ENCODE data around the gene LAT. TPM values are rescaled to one million over a fixed set of nuclear protein-coding genes. Genes with fewer than 3 reads are reported as not detected.

Gene LAT
- total RNA-seq, 1 experiment from 2014 or later, result 3.7 TPM

DNA sequence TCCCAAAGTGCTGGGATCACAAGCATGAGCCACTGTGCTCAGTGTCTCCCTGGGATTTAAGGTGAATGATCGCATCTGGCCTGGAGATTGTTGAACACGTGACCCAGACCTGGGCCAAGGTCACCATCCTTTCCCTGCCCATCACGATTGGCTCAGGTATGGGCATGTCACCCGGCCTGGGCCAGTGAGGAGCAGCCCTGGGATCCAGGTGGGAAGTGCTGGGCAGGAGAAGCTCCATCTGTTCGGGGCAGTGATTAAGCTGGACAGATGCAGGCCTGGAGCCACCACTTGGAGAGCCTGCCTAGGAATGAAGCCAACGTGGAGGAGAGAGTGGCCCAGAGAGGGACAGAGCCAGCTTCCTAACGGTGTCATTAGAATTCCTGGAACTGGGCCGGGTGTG lies 6.8 kb downstream of the LAT start:
- Histone ChIP-seq H3K27ac (ENCODE audit: low read length) (no peak overlapping the region), H3K27me3 (ENCODE audit: control insufficient read depth, insufficient read depth, low read length) (no peaks in the 10 kb centered on the region), H3K4me3 (ENCODE audit: low read depth in 2 of 2, low read length in 2 of 2) (no peak overlapping the region), H3K36me3 (ENCODE audit: control insufficient read depth, insufficient read depth, low read length) (no peaks in the 10 kb centered on the region), H3K4me1 (ENCODE audit: control insufficient read depth, insufficient read depth, low read length) (no peaks in the 10 kb centered on the region), H3K9me3 (ENCODE audit: control insufficient read depth, insufficient read depth, low read depth, low read length) (no peaks in the 10 kb centered on the region)
- in situ Hi-C loops (cut with HindIII; ENCODE audit: low pct_unique_long_range_greater_than_20kb, low sequenced_read_pairs) (no loop called here), intact Hi-C loops (cut with micrococcal nuclease; ENCODE audit: unreplicated experiment) (no loop called here)
- ATAC-seq (no peak; the same call in 1 of the 2 replicates), DNase-seq (ENCODE audit: low read depth, low spot score) (no peak)
- TF ChIP-seq SIN3A (IDR thresholded peaks at IDR 0.05; ENCODE audit: borderline replicate concordance, insufficient read depth, low read depth, low read length) (no peak), TCF7L2 (IDR thresholded peaks at IDR 0.05; ENCODE audit: low read depth, low read length) (no peak), POLR2AphosphoS5 (IDR thresholded peaks at IDR 0.05; ENCODE audit: low read depth, low read length) (no peak)
- TF ChIP-seq, protein P1, sequence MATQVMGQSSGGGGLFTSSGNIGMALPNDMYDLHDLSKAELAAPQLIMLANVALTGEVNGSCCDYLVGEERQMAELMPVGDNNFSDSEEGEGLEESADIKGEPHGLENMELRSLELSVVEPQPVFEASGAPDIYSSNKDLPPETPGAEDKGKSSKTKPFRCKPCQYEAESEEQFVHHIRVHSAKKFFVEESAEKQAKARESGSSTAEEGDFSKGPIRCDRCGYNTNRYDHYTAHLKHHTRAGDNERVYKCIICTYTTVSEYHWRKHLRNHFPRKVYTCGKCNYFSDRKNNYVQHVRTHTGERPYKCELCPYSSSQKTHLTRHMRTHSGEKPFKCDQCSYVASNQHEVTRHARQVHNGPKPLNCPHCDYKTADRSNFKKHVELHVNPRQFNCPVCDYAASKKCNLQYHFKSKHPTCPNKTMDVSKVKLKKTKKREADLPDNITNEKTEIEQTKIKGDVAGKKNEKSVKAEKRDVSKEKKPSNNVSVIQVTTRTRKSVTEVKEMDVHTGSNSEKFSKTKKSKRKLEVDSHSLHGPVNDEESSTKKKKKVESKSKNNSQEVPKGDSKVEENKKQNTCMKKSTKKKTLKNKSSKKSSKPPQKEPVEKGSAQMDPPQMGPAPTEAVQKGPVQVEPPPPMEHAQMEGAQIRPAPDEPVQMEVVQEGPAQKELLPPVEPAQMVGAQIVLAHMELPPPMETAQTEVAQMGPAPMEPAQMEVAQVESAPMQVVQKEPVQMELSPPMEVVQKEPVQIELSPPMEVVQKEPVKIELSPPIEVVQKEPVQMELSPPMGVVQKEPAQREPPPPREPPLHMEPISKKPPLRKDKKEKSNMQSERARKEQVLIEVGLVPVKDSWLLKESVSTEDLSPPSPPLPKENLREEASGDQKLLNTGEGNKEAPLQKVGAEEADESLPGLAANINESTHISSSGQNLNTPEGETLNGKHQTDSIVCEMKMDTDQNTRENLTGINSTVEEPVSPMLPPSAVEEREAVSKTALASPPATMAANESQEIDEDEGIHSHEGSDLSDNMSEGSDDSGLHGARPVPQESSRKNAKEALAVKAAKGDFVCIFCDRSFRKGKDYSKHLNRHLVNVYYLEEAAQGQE (IDR thresholded peaks at IDR 0.05; ENCODE audit: insufficient read depth in 1 of 2, low read depth in 2 of 2, low read length in 1 of 2), result no peak
- TF ChIP-seq, protein P2, sequence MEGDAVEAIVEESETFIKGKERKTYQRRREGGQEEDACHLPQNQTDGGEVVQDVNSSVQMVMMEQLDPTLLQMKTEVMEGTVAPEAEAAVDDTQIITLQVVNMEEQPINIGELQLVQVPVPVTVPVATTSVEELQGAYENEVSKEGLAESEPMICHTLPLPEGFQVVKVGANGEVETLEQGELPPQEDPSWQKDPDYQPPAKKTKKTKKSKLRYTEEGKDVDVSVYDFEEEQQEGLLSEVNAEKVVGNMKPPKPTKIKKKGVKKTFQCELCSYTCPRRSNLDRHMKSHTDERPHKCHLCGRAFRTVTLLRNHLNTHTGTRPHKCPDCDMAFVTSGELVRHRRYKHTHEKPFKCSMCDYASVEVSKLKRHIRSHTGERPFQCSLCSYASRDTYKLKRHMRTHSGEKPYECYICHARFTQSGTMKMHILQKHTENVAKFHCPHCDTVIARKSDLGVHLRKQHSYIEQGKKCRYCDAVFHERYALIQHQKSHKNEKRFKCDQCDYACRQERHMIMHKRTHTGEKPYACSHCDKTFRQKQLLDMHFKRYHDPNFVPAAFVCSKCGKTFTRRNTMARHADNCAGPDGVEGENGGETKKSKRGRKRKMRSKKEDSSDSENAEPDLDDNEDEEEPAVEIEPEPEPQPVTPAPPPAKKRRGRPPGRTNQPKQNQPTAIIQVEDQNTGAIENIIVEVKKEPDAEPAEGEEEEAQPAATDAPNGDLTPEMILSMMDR (IDR thresholded peaks at IDR 0.05), result no peak
- ChIA-PET POLR2A (no interaction called here), CTCF (no interaction called here)
- BruUV-seq (replicated peaks), result no TSS peak

DNA sequence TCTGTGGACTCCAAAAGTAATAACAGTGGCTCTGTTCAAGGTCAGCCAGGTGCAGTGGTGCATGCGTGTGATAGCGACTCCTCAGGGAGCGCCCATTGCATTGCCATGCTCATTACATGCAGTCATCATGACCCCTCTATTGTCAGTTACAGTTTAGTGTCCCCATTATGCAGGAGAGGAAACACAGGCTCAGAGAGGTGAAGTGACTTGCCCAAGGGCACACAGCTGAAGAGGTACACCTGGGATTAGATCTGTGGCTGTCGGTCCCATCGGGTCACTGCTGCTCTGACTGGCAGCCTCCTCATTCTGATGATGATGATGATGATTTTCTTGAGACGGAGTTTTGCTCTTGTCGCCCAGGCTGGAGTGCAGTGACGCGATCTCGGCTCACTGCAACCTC lies 7.6 kb downstream of the LAT start:
- ChIA-PET POLR2A (no interaction called here), CTCF (no interaction called here)
- TF ChIP-seq POLR2AphosphoS5 (IDR thresholded peaks at IDR 0.05; ENCODE audit: low read depth, low read length), result no peak
- TF ChIP-seq SIN3A (IDR thresholded peaks at IDR 0.05; ENCODE audit: borderline replicate concordance, insufficient read depth, low read depth, low read length), result no peak
- TF ChIP-seq, protein P2 (IDR thresholded peaks at IDR 0.05), result no peak
- TF ChIP-seq, protein P1 (IDR thresholded peaks at IDR 0.05; ENCODE audit: insufficient read depth in 1 of 2, low read depth in 2 of 2, low read length in 1 of 2), result no peak
- TF ChIP-seq TCF7L2 (IDR thresholded peaks at IDR 0.05; ENCODE audit: low read depth, low read length), result no peak
- H3K4me1 ChIP-seq (ENCODE audit: control insufficient read depth, insufficient read depth, low read length), result no peaks in the 10 kb centered on the region
- H3K4me3 ChIP-seq (ENCODE audit: low read depth in 2 of 2, low read length in 2 of 2), result no peak overlapping the region
- BruUV-seq (replicated peaks), result no TSS peak
- H3K27ac ChIP-seq (ENCODE audit: low read length), result no peak overlapping the region
- H3K9me3 ChIP-seq (ENCODE audit: control insufficient read depth, insufficient read depth, low read depth, low read length), result no peaks in the 10 kb centered on the region
- DNase-seq (ENCODE audit: low read depth, low spot score) (no peak), ATAC-seq (no peak)
- intact Hi-C loops (cut with micrococcal nuclease; ENCODE audit: unreplicated experiment), result no loop called here
- no peaks in the 10 kb centered on the region for H3K36me3 ChIP-seq (ENCODE audit: control insufficient read depth, insufficient read depth, low read length)
- in situ Hi-C loops (cut with HindIII; ENCODE audit: low pct_unique_long_range_greater_than_20kb, low sequenced_read_pairs), result no loop called here
- no peaks in the 10 kb centered on the region for H3K27me3 ChIP-seq (ENCODE audit: control insufficient read depth, insufficient read depth, low read length)
